ENCODE results near the gene SMYD3.
A peak's percentile ranks its signal among the peaks of the same experiment; 100 is the strongest.

Gene SMYD3

GRCh38 chr1:246220495-246221065, 286.5 kb downstream of the SMYD3 start:
- H3K27me3 ChIP-seq (replicated peaks; ENCODE audit: insufficient read depth, low read length): no peaks in the 10 kb centered on the region
- H3K79me2 ChIP-seq (ENCODE audit: low read length): no peaks in the 10 kb centered on the region
- H4K20me1 ChIP-seq (ENCODE audit: insufficient read depth, low read length): no peaks in the 10 kb centered on the region
- TF ChIP-seq EZH2phosphoT487 (IDR thresholded peaks at IDR 0.05; ENCODE audit: low read length): no peak
- no peak for TF ChIP-seq CTCF (IDR thresholded peaks at IDR 0.05; ENCODE audit: low read length)
- no peak for TF ChIP-seq EZH2 (optimal IDR thresholded peaks at IDR 0.05; ENCODE audit: low read depth, low read length)
- no peak overlapping the region for H2AFZ ChIP-seq (ENCODE audit: low read length)
- H3K9me3 ChIP-seq (replicated peaks; ENCODE audit: insufficient read depth, low read length): no peaks in the 10 kb centered on the region
- H3F3A ChIP-seq (ENCODE audit: insufficient read depth, low read length): peaks cover 2% of the 10 kb centered on the region; the same call in 1 of the 2 replicates
- DNase-seq: no peak
- no peaks in the 10 kb centered on the region for H3K9me2 ChIP-seq (replicated peaks; ENCODE audit: insufficient read depth, low read length)
- no peaks in the 10 kb centered on the region for H3K36me3 ChIP-seq (replicated peaks; ENCODE audit: insufficient read depth, low read length)
- H3K4me1 ChIP-seq (ENCODE audit: low read length): peaks cover 2% of the 10 kb centered on the region
- H3K9ac ChIP-seq (ENCODE audit: low read length): no peak overlapping the region
- H3K4me3 ChIP-seq (ENCODE audit: low read length): no peak overlapping the region
- H3K4me2 ChIP-seq (ENCODE audit: low read depth, low read length): no peak overlapping the region
- no peak overlapping the region for H3K27ac ChIP-seq (ENCODE audit: low read length)

- Histone ChIP-seq H3K27ac (ENCODE audit: low read length) (no peak overlapping the region; the same call in 1 of the 2 replicates), H3K79me2 (ENCODE audit: low read length) (no peaks in the 10 kb centered on the region), H3F3A (ENCODE audit: insufficient read depth, low read length) (peaks cover 8% of the 10 kb centered on the region), H3K36me3 (replicated peaks; ENCODE audit: insufficient read depth, low read length) (no peaks in the 10 kb centered on the region), H3K9me3 (replicated peaks; ENCODE audit: insufficient read depth, low read length) (no peaks in the 10 kb centered on the region), H4K20me1 (ENCODE audit: insufficient read depth, low read length) (no peaks in the 10 kb centered on the region), H3K4me2 (ENCODE audit: low read depth, low read length) (no peak overlapping the region), H3K27me3 (replicated peaks; ENCODE audit: insufficient read depth, low read length) (no peaks in the 10 kb centered on the region), H2AFZ (ENCODE audit: low read length) (no peak overlapping the region), H3K9me2 (replicated peaks; ENCODE audit: insufficient read depth, low read length) (no peaks in the 10 kb centered on the region), H3K4me3 (ENCODE audit: low read length) (no peak overlapping the region), H3K9ac (ENCODE audit: low read length) (no peak overlapping the region), H3K4me1 (ENCODE audit: low read length) (peaks cover 9% of the 10 kb centered on the region)
- TF ChIP-seq EZH2phosphoT487 (IDR thresholded peaks at IDR 0.05; ENCODE audit: low read length) (no peak), CTCF (IDR thresholded peaks at IDR 0.05; ENCODE audit: low read length) (no peak), EZH2 (optimal IDR thresholded peaks at IDR 0.05; ENCODE audit: low read depth, low read length) (no peak)
- peak; percentile 33 for DNase-seq
Observed at GRCh38 chr1:246219508-246220030, 287.5 kb downstream of the SMYD3 start.

- Histone ChIP-seq H3K4me3 (ENCODE audit: low read length) (no peak overlapping the region), H3F3A (ENCODE audit: insufficient read depth, low read length) (peaks cover 8% of the 10 kb centered on the region), H3K9ac (ENCODE audit: low read length) (no peak overlapping the region), H3K9me2 (replicated peaks; ENCODE audit: insufficient read depth, low read length) (no peaks in the 10 kb centered on the region), H2AFZ (ENCODE audit: low read length) (no peak overlapping the region), H3K27me3 (replicated peaks; ENCODE audit: insufficient read depth, low read length) (no peaks in the 10 kb centered on the region), H3K4me1 (ENCODE audit: low read length) (peaks cover 18% of the 10 kb centered on the region), H3K79me2 (ENCODE audit: low read length) (no peaks in the 10 kb centered on the region), H4K20me1 (ENCODE audit: insufficient read depth, low read length) (no peaks in the 10 kb centered on the region), H3K27ac (ENCODE audit: low read length) (no peak overlapping the region), H3K9me3 (replicated peaks; ENCODE audit: insufficient read depth, low read length) (no peaks in the 10 kb centered on the region), H3K4me2 (ENCODE audit: low read depth, low read length) (no peak overlapping the region), H3K36me3 (replicated peaks; ENCODE audit: insufficient read depth, low read length) (no peaks in the 10 kb centered on the region)
- TF ChIP-seq EZH2 (optimal IDR thresholded peaks at IDR 0.05; ENCODE audit: low read depth, low read length) (no peak), CTCF (IDR thresholded peaks at IDR 0.05; ENCODE audit: low read length) (no peak), EZH2phosphoT487 (IDR thresholded peaks at IDR 0.05; ENCODE audit: low read length) (no peak)
- no peak for DNase-seq
Observed at GRCh38 chr1:246218686-246219085, 288.4 kb downstream of the SMYD3 start.
